Measurements from ENCODE around the gene CTTNBP2.

Gene CTTNBP2

DNA sequence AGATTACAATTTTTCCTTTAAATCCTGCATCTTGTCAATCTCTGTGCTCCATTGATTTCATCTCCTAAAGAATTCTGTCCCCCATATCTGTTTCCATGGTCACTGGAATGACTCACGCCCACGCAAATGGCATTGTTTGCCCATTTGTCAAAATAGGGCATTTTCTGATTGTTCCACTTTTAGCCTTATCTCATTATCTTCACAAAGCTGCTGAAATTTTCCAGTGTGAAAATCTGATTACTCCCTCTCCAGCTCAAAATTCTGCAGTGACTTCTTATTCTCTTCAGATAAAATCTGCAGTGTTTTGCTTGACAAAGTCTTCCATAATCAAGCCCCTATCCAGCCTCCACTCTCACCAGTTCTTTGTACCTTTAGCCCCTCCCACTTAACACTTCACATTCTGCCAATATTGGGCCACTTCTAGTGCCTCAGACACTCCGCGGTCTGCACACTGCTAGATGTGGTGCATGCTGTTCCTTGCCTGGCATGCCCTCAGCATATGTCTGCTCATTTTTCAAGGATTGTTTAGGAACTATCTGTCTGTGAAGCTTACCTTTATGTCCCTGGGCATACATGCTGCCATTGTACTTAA is 33.9 kb upstream of the CTTNBP2 start:
- no peak for TF ChIP-seq EZH2phosphoT487 (IDR thresholded peaks at IDR 0.05; ENCODE audit: low read depth)
- TF ChIP-seq, protein P1, sequence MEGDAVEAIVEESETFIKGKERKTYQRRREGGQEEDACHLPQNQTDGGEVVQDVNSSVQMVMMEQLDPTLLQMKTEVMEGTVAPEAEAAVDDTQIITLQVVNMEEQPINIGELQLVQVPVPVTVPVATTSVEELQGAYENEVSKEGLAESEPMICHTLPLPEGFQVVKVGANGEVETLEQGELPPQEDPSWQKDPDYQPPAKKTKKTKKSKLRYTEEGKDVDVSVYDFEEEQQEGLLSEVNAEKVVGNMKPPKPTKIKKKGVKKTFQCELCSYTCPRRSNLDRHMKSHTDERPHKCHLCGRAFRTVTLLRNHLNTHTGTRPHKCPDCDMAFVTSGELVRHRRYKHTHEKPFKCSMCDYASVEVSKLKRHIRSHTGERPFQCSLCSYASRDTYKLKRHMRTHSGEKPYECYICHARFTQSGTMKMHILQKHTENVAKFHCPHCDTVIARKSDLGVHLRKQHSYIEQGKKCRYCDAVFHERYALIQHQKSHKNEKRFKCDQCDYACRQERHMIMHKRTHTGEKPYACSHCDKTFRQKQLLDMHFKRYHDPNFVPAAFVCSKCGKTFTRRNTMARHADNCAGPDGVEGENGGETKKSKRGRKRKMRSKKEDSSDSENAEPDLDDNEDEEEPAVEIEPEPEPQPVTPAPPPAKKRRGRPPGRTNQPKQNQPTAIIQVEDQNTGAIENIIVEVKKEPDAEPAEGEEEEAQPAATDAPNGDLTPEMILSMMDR (IDR thresholded peaks at IDR 0.05; ENCODE audit: low read depth, low read length): no peak
- H3K27ac ChIP-seq (ENCODE audit: low read length): no peak overlapping the region
- no peaks in the 10 kb centered on the region for H4K20me1 ChIP-seq (ENCODE audit: insufficient read depth, low read length)
- H3K9me3 ChIP-seq (ENCODE audit: insufficient read depth, low read length): no peaks in the 10 kb centered on the region
- H3K36me3 ChIP-seq (replicated peaks; ENCODE audit: low read depth, low read length): no peaks in the 10 kb centered on the region
- no peaks in the 10 kb centered on the region for H3K27me3 ChIP-seq (ENCODE audit: low read depth, low read length)
- no peak overlapping the region for H3K4me3 ChIP-seq (ENCODE audit: low read length)
- H3K4me2 ChIP-seq (ENCODE audit: low read length): no peak overlapping the region
- no peak overlapping the region for H3K9ac ChIP-seq (ENCODE audit: low read length)
- no peak overlapping the region for H2AFZ ChIP-seq (ENCODE audit: low read depth, low read length)
- no peaks in the 10 kb centered on the region for H3K79me2 ChIP-seq (ENCODE audit: low read length)
- H3K4me1 ChIP-seq (ENCODE audit: low read length): no peaks in the 10 kb centered on the region

DNA sequence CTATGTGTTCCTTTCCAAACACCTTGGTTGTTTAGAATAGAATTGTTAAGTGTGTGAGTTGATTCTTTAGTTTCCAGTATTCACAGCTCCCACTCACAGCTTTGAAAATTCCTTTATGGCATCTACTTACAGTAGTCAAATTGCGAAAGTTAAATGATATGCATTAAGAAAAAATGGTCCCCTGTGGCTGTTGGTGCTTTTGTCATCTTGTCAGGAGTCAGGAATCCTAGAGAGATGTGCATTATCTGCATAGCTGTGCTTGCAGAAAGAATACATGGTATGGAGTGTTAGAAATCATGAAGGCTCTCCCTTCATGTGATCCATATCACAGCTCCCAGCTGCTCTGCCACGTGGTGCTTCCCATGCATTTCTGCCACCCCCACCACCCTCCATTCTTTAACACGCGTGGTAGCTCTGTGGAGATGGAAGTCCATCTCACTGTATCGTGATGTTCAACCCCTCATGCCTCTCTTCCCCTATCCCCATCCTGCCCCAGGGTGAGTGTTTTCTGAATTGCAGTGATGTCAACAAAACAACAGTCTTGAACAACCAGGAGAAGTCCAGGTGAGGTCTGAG is 29.2 kb upstream of the CTTNBP2 start:
- H3K27ac ChIP-seq (ENCODE audit: low read length): no peak overlapping the region
- H3K36me3 ChIP-seq (replicated peaks; ENCODE audit: low read depth, low read length): no peaks in the 10 kb centered on the region
- H3K4me3 ChIP-seq (ENCODE audit: low read length): no peak overlapping the region
- no peak overlapping the region for H3K4me2 ChIP-seq (ENCODE audit: low read length)
- H2AFZ ChIP-seq (ENCODE audit: low read depth, low read length): no peak overlapping the region
- no peaks in the 10 kb centered on the region for H3K9me3 ChIP-seq (ENCODE audit: insufficient read depth, low read length)
- H3K9ac ChIP-seq (ENCODE audit: low read length): no peak overlapping the region
- H4K20me1 ChIP-seq (ENCODE audit: insufficient read depth, low read length): no peaks in the 10 kb centered on the region
- TF ChIP-seq EZH2phosphoT487 (IDR thresholded peaks at IDR 0.05; ENCODE audit: low read depth): no peak
- TF ChIP-seq, protein P1 (IDR thresholded peaks at IDR 0.05; ENCODE audit: low read depth, low read length): no peak
- H3K27me3 ChIP-seq (ENCODE audit: low read depth, low read length): 0 out of 2 replicates have a peak, but pooled peaks cover under 1% of the 10 kb centered on the region
- H3K4me1 ChIP-seq (ENCODE audit: low read length): peaks cover 11% of the 10 kb centered on the region
- H3K79me2 ChIP-seq (ENCODE audit: low read length): no peaks in the 10 kb centered on the region

DNA sequence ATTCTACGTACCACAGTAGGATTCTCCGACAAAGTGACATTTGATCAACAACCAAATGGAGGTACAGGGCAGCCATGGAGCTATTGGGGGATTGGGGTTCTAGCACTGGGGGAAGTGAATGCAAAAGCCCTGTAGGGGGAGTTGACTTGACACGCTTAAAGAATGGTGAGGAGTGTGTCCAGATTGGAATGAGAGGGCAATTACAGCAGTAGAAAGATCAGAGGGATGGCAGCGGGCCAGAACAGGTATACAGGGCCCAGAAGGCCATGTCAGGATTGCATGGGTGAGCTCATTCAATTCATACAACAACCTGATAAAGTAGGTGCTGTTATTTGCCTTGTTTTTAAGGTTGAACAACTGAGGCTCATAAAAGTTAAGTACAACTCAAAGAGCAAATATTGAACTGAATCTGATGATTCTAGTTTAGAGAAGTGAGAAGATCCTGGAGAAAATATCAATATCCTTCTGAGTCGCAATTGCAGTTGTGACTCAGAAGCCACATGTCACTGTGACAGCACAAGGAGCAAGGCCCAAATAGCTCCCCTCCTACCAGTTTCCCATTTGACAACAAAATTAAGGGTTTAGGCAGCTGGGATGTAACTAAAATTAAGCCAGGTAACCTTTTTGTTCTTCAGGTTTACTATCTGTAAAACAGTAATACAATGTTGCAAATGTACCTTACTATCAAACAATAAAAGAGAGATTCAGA is 28.0 kb upstream of the CTTNBP2 start:
- Histone ChIP-seq H3K27me3 (ENCODE audit: low read depth, low read length) (0 out of 2 replicates have a peak, but pooled peaks cover 3% of the 10 kb centered on the region), H3K79me2 (ENCODE audit: low read length) (no peaks in the 10 kb centered on the region), H3K9ac (ENCODE audit: low read length) (no peak overlapping the region), H4K20me1 (ENCODE audit: insufficient read depth, low read length) (no peaks in the 10 kb centered on the region), H3K4me2 (ENCODE audit: low read length) (peak overlapping the region; percentile 4; the same call in 1 of the 2 replicates), H3K4me3 (ENCODE audit: low read length) (no peak overlapping the region), H3K27ac (ENCODE audit: low read length) (no peak overlapping the region), H2AFZ (ENCODE audit: low read depth, low read length) (peak overlapping the region; percentile 30; the same call in 1 of the 2 replicates), H3K9me3 (ENCODE audit: insufficient read depth, low read length) (no peaks in the 10 kb centered on the region), H3K4me1 (ENCODE audit: low read length) (peaks cover 11% of the 10 kb centered on the region), H3K36me3 (replicated peaks; ENCODE audit: low read depth, low read length) (no peaks in the 10 kb centered on the region)
- no peak for TF ChIP-seq EZH2phosphoT487 (IDR thresholded peaks at IDR 0.05; ENCODE audit: low read depth)
- TF ChIP-seq, protein P1 (IDR thresholded peaks at IDR 0.05; ENCODE audit: low read depth, low read length): no peak

DNA sequence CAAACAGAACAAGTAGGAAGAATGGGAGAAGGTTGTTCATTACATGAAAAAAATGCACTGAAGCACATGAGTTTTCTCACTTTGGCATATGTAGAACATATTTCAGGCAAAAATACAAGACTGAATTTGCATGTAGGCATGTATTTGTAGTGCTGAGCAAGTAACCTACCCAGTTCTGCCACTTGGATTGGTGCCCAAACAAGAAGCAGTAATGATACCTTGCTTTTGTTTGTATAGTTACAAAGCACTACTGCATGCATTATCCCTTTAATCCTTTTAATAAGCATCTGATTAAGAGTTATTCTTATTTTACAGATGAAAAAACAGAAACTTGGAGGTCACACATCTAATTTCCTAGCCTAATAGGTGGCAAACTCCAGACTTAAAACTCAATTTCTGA is 23.1 kb upstream of the CTTNBP2 start:
- Histone ChIP-seq H3K79me2 (ENCODE audit: low read length) (no peaks in the 10 kb centered on the region), H3K36me3 (replicated peaks; ENCODE audit: low read depth, low read length) (no peaks in the 10 kb centered on the region), H4K20me1 (ENCODE audit: insufficient read depth, low read length) (no peaks in the 10 kb centered on the region), H3K4me3 (ENCODE audit: low read length) (no peak overlapping the region), H3K9me3 (ENCODE audit: insufficient read depth, low read length) (no peaks in the 10 kb centered on the region), H2AFZ (ENCODE audit: low read depth, low read length) (no peak overlapping the region), H3K27me3 (ENCODE audit: low read depth, low read length) (0 out of 2 replicates have a peak, but pooled peaks cover 3% of the 10 kb centered on the region), H3K4me1 (ENCODE audit: low read length) (peaks cover 6% of the 10 kb centered on the region), H3K27ac (ENCODE audit: low read length) (no peak overlapping the region), H3K9ac (ENCODE audit: low read length) (no peak overlapping the region), H3K4me2 (ENCODE audit: low read length) (no peak overlapping the region)
- TF ChIP-seq, protein P1 (IDR thresholded peaks at IDR 0.05; ENCODE audit: low read depth, low read length): no peak
- TF ChIP-seq EZH2phosphoT487 (IDR thresholded peaks at IDR 0.05; ENCODE audit: low read depth): no peak
